Tibial nerve (tissue), 4 donors: Measurements from ENCODE around the gene MECP2. TPM values are rescaled to one million over a fixed set of nuclear protein-coding genes. Genes with fewer than 3 reads are reported as not detected.

Source experiments
- DNase-seq, 2 donors: peaks; one replicate each; pipeline ENCODE4 v3.0.0-alpha.2; 2019; ENCODE audit warnings: low spot score in 2 of 2
- H3K27ac ChIP-seq, 4 donors: fragments of 200-600 bp; sonication (generic) in 3 of 4; one replicate each; pipeline ENCODE4 v1.5.1; 2017 to 2019; ENCODE audit warnings: mild to moderate bottlenecking in 1 of 4
- H3K27me3 ChIP-seq, 2 donors: fragments of 200-600 bp; sonication (generic) in 1 of 2; one replicate each; pipeline versions ENCODE4 v1.5.1 to v1.6.0; 2017 to 2019
- H3K36me3 ChIP-seq, 3 donors: fragments of 200-600 bp; sonication (generic); one replicate each; pipeline ENCODE4 v1.5.1; 2018 to 2019
- H3K4me1 ChIP-seq, 4 donors: fragments of 200-600 bp; sonication (generic) in 3 of 4; one replicate each; pipeline ENCODE4 v1.5.1; 2017 to 2019
- H3K4me3 ChIP-seq, 4 donors: fragments of 200-600 bp; sonication (generic) in 3 of 4; one replicate each; pipeline ENCODE4 v1.5.1; 2017 to 2019; ENCODE audit warnings: mild to moderate bottlenecking in 1 of 4, moderate library complexity in 1 of 4
- H3K9me3 ChIP-seq, 4 donors: fragments of 200-600 bp; sonication (generic) in 3 of 4; one replicate each; pipeline ENCODE4 v1.5.1; 2017 to 2019
- EP300 ChIP-seq, 2 donors: sonication (generic); formaldehyde crosslinking; IDR thresholded peaks; one replicate each; pipeline ENCODE4 v1.6.1; 2017; ENCODE audit warnings: antibody characterized with exemption in 2 of 2, mild to moderate bottlenecking in 1 of 2
- POLR2A ChIP-seq, 2 donors: fragments of 450-650 bp; IDR thresholded peaks; one replicate each; pipeline ENCODE4 v1.6.1; 2017; ENCODE audit warnings: antibody characterized with exemption in 2 of 2, mild to moderate bottlenecking in 2 of 2, moderate library complexity in 2 of 2
- WGBS, 2 donors: methylation state at CpG; one replicate each; pipeline ENCODE4 v1.1.5; 2018; 5-methylcytosine and 5-hydroxymethylcytosine counted together
- total RNA-seq, 4 donors: library from RNA; depleted of rRNA; stranded (reverse); fragments of >200 nt; gene quantifications; one replicate each; pipeline ENCODE4 v1.1.0, GENCODE V29; 2016
- TF ChIP-seq, protein P1 (sequence below), 5 experiments: fragments of 200-600 bp in 3 of 5; fragments of 450-650 bp in 2 of 5; sonication (generic) in 3 of 5; IDR thresholded peaks; one replicate each; pipeline ENCODE4 v1.5.1; 2016 to 2019; ENCODE audit warnings: antibody characterized with exemption in 5 of 5, mild to moderate bottlenecking in 3 of 5, moderate library complexity in 2 of 5

The MECP2 gene
- total RNA-seq, 4 donors from 2014 or later: 71.6 to 96.5 (median 83.1) TPM

GRCh38 chrX:154026136-154027021 lies 71.1 kb downstream of the MECP2 start:
- H3K27ac ChIP-seq: no peak overlapping the region
- 87 to 91% methylated on average over 16 to 21 of the region's 21 CpGs for WGBS, 2 donors
- DNase-seq: no peak

DNA sequence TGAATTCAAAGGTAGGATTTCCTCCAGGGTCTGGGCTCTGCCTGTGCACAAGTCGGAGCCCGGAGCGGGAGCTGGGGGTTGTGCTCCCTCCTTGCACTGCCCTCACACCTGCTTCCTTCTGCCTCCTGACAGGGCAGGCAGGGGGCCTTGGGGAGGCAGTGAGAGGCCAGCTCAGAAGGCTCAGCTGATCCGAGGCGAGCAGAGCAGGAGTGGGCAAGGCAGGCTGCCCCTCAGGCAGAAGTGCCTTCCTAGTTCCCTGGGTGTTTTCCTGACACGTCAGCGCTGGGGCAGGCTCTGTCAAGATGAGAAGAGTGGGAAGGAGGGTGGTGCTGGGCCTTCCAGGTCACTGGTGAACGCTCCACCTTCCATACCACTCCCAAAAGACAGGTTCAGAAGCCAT lies 72.3 kb downstream of the MECP2 start:
- WGBS, 2 donors: 72 to 85% methylated on average over 7 to 8 of the region's 8 CpGs

More at GRCh38 chrX:154026136-154027021, 71.1 kb downstream of the MECP2 start:
- Histone ChIP-seq H3K27me3 (no peaks in the 10 kb centered on the region), H3K36me3 (peaks cover 0 to 24% (median 0%) of the 10 kb centered on the region in 3 donors), H3K4me3 (no peak overlapping the region), H3K4me1 (peaks cover 0 to 57% (median 3%) of the 10 kb centered on the region in 4 donors), H3K9me3 (no peaks in the 10 kb centered on the region)
- TF ChIP-seq POLR2A (IDR thresholded peaks at IDR 0.05): no peak
- TF ChIP-seq, protein P1, sequence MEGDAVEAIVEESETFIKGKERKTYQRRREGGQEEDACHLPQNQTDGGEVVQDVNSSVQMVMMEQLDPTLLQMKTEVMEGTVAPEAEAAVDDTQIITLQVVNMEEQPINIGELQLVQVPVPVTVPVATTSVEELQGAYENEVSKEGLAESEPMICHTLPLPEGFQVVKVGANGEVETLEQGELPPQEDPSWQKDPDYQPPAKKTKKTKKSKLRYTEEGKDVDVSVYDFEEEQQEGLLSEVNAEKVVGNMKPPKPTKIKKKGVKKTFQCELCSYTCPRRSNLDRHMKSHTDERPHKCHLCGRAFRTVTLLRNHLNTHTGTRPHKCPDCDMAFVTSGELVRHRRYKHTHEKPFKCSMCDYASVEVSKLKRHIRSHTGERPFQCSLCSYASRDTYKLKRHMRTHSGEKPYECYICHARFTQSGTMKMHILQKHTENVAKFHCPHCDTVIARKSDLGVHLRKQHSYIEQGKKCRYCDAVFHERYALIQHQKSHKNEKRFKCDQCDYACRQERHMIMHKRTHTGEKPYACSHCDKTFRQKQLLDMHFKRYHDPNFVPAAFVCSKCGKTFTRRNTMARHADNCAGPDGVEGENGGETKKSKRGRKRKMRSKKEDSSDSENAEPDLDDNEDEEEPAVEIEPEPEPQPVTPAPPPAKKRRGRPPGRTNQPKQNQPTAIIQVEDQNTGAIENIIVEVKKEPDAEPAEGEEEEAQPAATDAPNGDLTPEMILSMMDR (IDR thresholded peaks at IDR 0.05): no peak
- no peak for TF ChIP-seq EP300 (IDR thresholded peaks at IDR 0.05)

GRCh38 chrX:154024271-154024670 lies 73.2 kb downstream of the MECP2 start:
- DNase-seq: no peak
- Histone ChIP-seq H3K27me3 (no peaks in the 10 kb centered on the region), H3K36me3 (peaks cover 0 to 8% (median 0%) of the 10 kb centered on the region in 3 donors), H3K4me1 (peaks cover 0 to 61% (median 8%) of the 10 kb centered on the region in 4 donors), H3K9me3 (no peaks in the 10 kb centered on the region), H3K4me3 (no peak overlapping the region), H3K27ac (peak overlapping the region in 1 of 4 donors; percentile 59)
- TF ChIP-seq, protein P1 (IDR thresholded peaks at IDR 0.05): no peak
- 77 to 92% methylated on average over 3 to 15 of the region's 15 CpGs for WGBS, 2 donors

More for the DNA sequence above, 72.3 kb downstream of the MECP2 start:
- no peaks in the 10 kb centered on the region for H3K9me3 ChIP-seq
- no peak for DNase-seq
- no peaks in the 10 kb centered on the region for H3K27me3 ChIP-seq
- peaks cover 0 to 13% (median 0%) of the 10 kb centered on the region in 3 donors for H3K36me3 ChIP-seq
- TF ChIP-seq POLR2A (IDR thresholded peaks at IDR 0.05) (no peak), EP300 (IDR thresholded peaks at IDR 0.05) (no peak)
- TF ChIP-seq, protein P1 (IDR thresholded peaks at IDR 0.05): no peak
- H3K4me3 ChIP-seq: no peak overlapping the region
- peaks cover 0 to 67% (median 8%) of the 10 kb centered on the region in 4 donors for H3K4me1 ChIP-seq
- H3K27ac ChIP-seq: peak overlapping the region in 2 of 4 donors; percentile 15 to 36

GRCh38 chrX:154023276-154024000 lies 74.1 kb downstream of the MECP2 start:
- H3K9me3 ChIP-seq: no peaks in the 10 kb centered on the region
- 49 to 68% methylated on average over 19 to 27 of the region's 27 CpGs for WGBS, 2 donors
- H3K27ac ChIP-seq: peak overlapping the region in 2 of 4 donors; percentile 18 to 59
- H3K27me3 ChIP-seq: no peaks in the 10 kb centered on the region
- DNase-seq: no peak
- no peak for TF ChIP-seq POLR2A (IDR thresholded peaks at IDR 0.05)
- TF ChIP-seq EP300 (IDR thresholded peaks at IDR 0.05): no peak
- TF ChIP-seq, protein P1 (IDR thresholded peaks at IDR 0.05): no peak
- no peak overlapping the region for H3K4me3 ChIP-seq
- H3K36me3 ChIP-seq: peaks cover 0 to 8% (median 0%) of the 10 kb centered on the region in 3 donors
- H3K4me1 ChIP-seq: peaks cover 0 to 59% (median 10%) of the 10 kb centered on the region in 4 donors
